Body of pancreas (tissue), 4 donors: ENCODE results near the gene BIRC5. TPM values are rescaled to one million over a fixed set of nuclear protein-coding genes. Genes with fewer than 3 reads are reported as not detected.

Source experiments
- ATAC-seq: fragments of 150-250 bp; one replicate; pipeline ENCODE4 v1.9.1; 2016
- DNase-seq, 4 donors: peaks; one replicate each; pipeline ENCODE4 v3.0.0-alpha.2; 2019
- H3K27ac ChIP-seq, 4 donors: fragments of 200-600 bp; sonication (generic); 1 replicate in 3 of 4; 2 replicates in 1 of 4; pipeline versions ENCODE4 v1.5.1 to v1.6.1; 2016 to 2019; ENCODE audit warnings: mild to moderate bottlenecking in 1 of 4, mixed read lengths in 1 of 4, moderate library complexity in 1 of 4
- H3K27me3 ChIP-seq, 2 donors: fragments of 200-600 bp; sonication (generic); one replicate each; pipeline ENCODE4 v1.6.0; 2016; ENCODE audit warnings: mild to moderate bottlenecking in 1 of 2
- H3K36me3 ChIP-seq, 2 donors: fragments of 200-600 bp; sonication (generic); replicated peaks in 1 of 2; 2 replicates each; pipeline ENCODE4 v1.5.1; 2016; ENCODE audit warnings: low read depth in 2 of 2; ENCODE audit not compliant: insufficient read depth in 1 of 2
- H3K4me1 ChIP-seq: fragments of 200-600 bp; sonication (generic); one replicate; pipeline ENCODE4 v1.6.0; 2016
- H3K4me3 ChIP-seq, 2 donors: fragments of 200-600 bp; sonication (generic); 1 replicate in 1 of 2; 2 replicates in 1 of 2; pipeline ENCODE4 v1.5.1; 2016 to 2019
- H3K9me3 ChIP-seq, 3 donors: fragments of 200-600 bp; sonication (generic); 1 replicate in 2 of 3; 2 replicates in 1 of 3; pipeline ENCODE4 v1.5.1; 2016
- CTCF ChIP-seq, 7 experiments: fragments of 450-650 bp in 4 of 7; fragments of 200-600 bp in 3 of 7; sonication (generic) in 3 of 7; IDR thresholded peaks; one replicate each; pipeline ENCODE4 v1.5.1; 2016 to 2019; ENCODE audit warnings: antibody characterized with exemption in 7 of 7
- POLR2A ChIP-seq, 3 donors: fragments of 450-650 bp; IDR thresholded peaks; one replicate each; pipeline ENCODE4 v1.6.1; 2016; ENCODE audit warnings: antibody characterized with exemption in 3 of 3, mild to moderate bottlenecking in 2 of 3
- WGBS, 2 donors: methylation state at CpG; one replicate each; pipeline ENCODE4 v1.1.5; 2017; 5-methylcytosine and 5-hydroxymethylcytosine counted together
- intact Hi-C: fragments of 100-400 bp; cut with DNase I; formaldehyde crosslinking; loops from one replicate; pipeline ENCODE4 v1.15.1; 2023
- total RNA-seq, 2 donors: library from RNA; depleted of rRNA; stranded (reverse); fragments of >200 nt; gene quantifications; one replicate each; pipeline ENCODE4 v1.1.0, GENCODE V29; 2016

The BIRC5 gene
- total RNA-seq, 2 donors from 2014 or later, result not detected

GRCh38 chr17:78186692-78187595, 27.1 kb upstream of the BIRC5 start, which contains the start of the genes AFMID and TK1:
AFMID (plus strand) TSS chr17:78187362; CDS start chr17:78187371, 9 bp downstream.
TK1 (minus strand) TSS chr17:78187052; CDS start chr17:78186994, 58 bp downstream.
- H3K27ac ChIP-seq, result peak within 1 kb of the TSS; percentile 69 to 89 (median 81)
- intact Hi-C loops, result no loop called here
- TF ChIP-seq POLR2A (IDR thresholded peaks at IDR 0.05) (peak; percentile 80 to 94 (median 94)), CTCF (IDR thresholded peaks at IDR 0.05) (peak; percentile 74 to 99 (median 91))
- WGBS, 2 donors, result 2 to 3% methylated on average over 33 to 53 of the region's 57 CpGs
- peaks cover 85% of the 10 kb centered on the region for H3K4me1 ChIP-seq
- H3K9me3 ChIP-seq, result no peaks in the 10 kb centered on the region
- peak; percentile 89 for ATAC-seq
- peak; percentile 97 to 98 (median 98) for DNase-seq
- peaks cover 0 to 2% of the 10 kb centered on the region in 2 donors for H3K36me3 ChIP-seq
- H3K27me3 ChIP-seq, result no peaks in the 10 kb centered on the region
- peak within 1 kb of the TSS in 1 of 2 donors; percentile 10 for H3K4me3 ChIP-seq

GRCh38 chr17:78196716-78197115, 17.3 kb upstream of the BIRC5 start:
- intact Hi-C loops, result no loop called here
- H3K27ac ChIP-seq, result peak overlapping the region; percentile 45 to 92 (median 88)
- WGBS, 2 donors, result 74 to 75% methylated on average over 5 of the region's 5 CpGs
- no peaks in the 10 kb centered on the region for H3K27me3 ChIP-seq
- peaks cover 48% of the 10 kb centered on the region for H3K4me1 ChIP-seq
- peaks cover 0 to 6% of the 10 kb centered on the region in 2 donors for H3K36me3 ChIP-seq
- no peaks in the 10 kb centered on the region for H3K9me3 ChIP-seq
- H3K4me3 ChIP-seq, result no peak overlapping the region
- no peak for TF ChIP-seq CTCF (IDR thresholded peaks at IDR 0.05)
- TF ChIP-seq POLR2A (IDR thresholded peaks at IDR 0.05), result no peak
- no peak for DNase-seq
- ATAC-seq, result no peak

GRCh38 chr17:78197147-78197832, 16.8 kb upstream of the BIRC5 start:
- Histone ChIP-seq H3K4me1 (peaks cover 48% of the 10 kb centered on the region), H3K36me3 (peaks cover 0 to 4% of the 10 kb centered on the region in 2 donors), H3K9me3 (no peaks in the 10 kb centered on the region), H3K4me3 (no peak overlapping the region), H3K27me3 (no peaks in the 10 kb centered on the region), H3K27ac (peak overlapping the region; percentile 45 to 92 (median 88))
- intact Hi-C loops, result no loop called here
- TF ChIP-seq CTCF (IDR thresholded peaks at IDR 0.05), result no peak
- TF ChIP-seq POLR2A (IDR thresholded peaks at IDR 0.05), result no peak
- ATAC-seq, result no peak
- 34 to 52% methylated on average over 9 of the region's 9 CpGs for WGBS, 2 donors
- DNase-seq, result peak in 3 of 4 donors; percentile 56 to 76 (median 69)

- Histone ChIP-seq H3K9me3 (no peaks in the 10 kb centered on the region), H3K4me1 (peaks cover 48% of the 10 kb centered on the region), H3K27me3 (no peaks in the 10 kb centered on the region), H3K4me3 (no peak overlapping the region), H3K36me3 (peaks cover 0 to 10% of the 10 kb centered on the region in 2 donors), H3K27ac (no peak overlapping the region)
- TF ChIP-seq POLR2A (IDR thresholded peaks at IDR 0.05) (no peak), CTCF (IDR thresholded peaks at IDR 0.05) (no peak)
- 92 to 94% methylated on average over 6 of the region's 6 CpGs for WGBS, 2 donors
- ATAC-seq (no peak), DNase-seq (no peak)
- intact Hi-C loops, result no loop called here
These were observed 13.6 kb upstream of the BIRC5 start for GRCh38 chr17:78200451-78200850.
